ENCODE data around the gene CHAC1.

DNA sequence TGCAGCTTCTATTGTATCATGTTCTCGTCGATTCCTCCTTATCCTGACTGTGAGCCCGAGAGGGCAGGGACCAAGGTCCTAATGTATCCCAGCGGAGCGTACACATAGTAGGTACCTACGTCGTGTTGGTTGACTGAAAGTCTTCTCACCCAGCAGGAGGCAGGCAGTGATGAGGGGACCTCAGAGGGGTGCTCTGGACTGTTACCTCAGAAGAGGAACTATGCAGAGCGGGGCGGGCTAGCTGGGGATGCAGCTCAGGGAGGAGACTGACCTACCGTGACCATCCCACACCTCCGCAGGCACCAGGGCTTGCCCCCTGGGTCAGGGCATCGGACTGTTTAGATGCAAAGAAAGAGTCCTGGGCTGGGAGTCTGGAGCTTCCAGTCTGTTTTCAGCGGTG lies 11.4 kb downstream of the CHAC1 start:
- TF ChIP-seq SUZ12 (IDR thresholded peaks at IDR 0.05; ENCODE audit: extremely low read depth, insufficient read depth, insufficient read length) (no peak), YY1 (IDR thresholded peaks at IDR 0.05; ENCODE audit: insufficient read depth, insufficient read length) (no peak)
